H1 (cell line): ENCODE measurements around the gene OLA1. TPM values are rescaled to one million over a fixed set of nuclear protein-coding genes. Genes with fewer than 3 reads are reported as not detected.
A peak's percentile ranks its signal among the peaks of the same experiment; 100 is the strongest.

Source experiments
- CTCF ChIA-PET: fragments of 300-600 bp; sonication (Branson Sonifier 250); formaldehyde crosslinking; loops from one replicate; lab custom pipeline; 2021; ENCODE audit not compliant: partially characterized antibody; lab: Charles Lee
- POLR2A ChIA-PET: fragments of 300-600 bp; sonication (Branson Sonifier 250); formaldehyde crosslinking; loops from one replicate; lab custom pipeline; 2021; ENCODE audit warnings: inconsistent platforms; ENCODE audit not compliant: partially characterized antibody; lab: Charles Lee
- DNase-seq, 2 experiments: peaks; one replicate each; pipeline versions ENCODE4 v3.0.0 to v3.0.0-alpha.2; 2010 to 2022; ENCODE audit warnings: low spot score in 2 of 2, low read depth in 1 of 2, mixed read lengths in 1 of 2
- FAIRE-seq: peaks from 2 replicates; lab custom pipeline; 2011; peaks lifted over from hg19 to GRCh38; lab: Jason Lieb, UNC
- H2AFZ ChIP-seq: 2 replicates; pipeline ENCODE4 v1.8.1; 2012; ENCODE audit warnings: low read length, inconsistent platforms
- H2AK5ac ChIP-seq: 2 replicates; pipeline ENCODE4 v1.6.1; 2013; ENCODE audit warnings: low read depth, low read length
- H2BK120ac ChIP-seq: replicated peaks from 2 replicates; pipeline ENCODE3; 2013; ENCODE audit warnings: low read depth, low read length, inconsistent platforms
- H2BK12ac ChIP-seq: 2 replicates; pipeline ENCODE4 v1.6.1; 2013; ENCODE audit warnings: low read depth, low read length
- H2BK15ac ChIP-seq: 2 replicates; pipeline ENCODE4 v1.6.1; 2013; ENCODE audit warnings: low read length
- H2BK20ac ChIP-seq: 2 replicates; pipeline ENCODE4 v1.6.1; 2013; ENCODE audit warnings: low read length
- H2BK5ac ChIP-seq: 2 replicates; pipeline ENCODE4 v1.6.1; 2013; ENCODE audit warnings: low read depth, low read length
- H3K14ac ChIP-seq: 2 replicates; pipeline ENCODE4 v1.6.1; 2013; ENCODE audit warnings: inconsistent platforms; ENCODE audit not compliant: insufficient read length
- H3K18ac ChIP-seq: 2 replicates; pipeline ENCODE4 v1.6.1; 2013; ENCODE audit warnings: low read length; ENCODE audit errors: extremely low read depth
- H3K23ac ChIP-seq: 2 replicates; pipeline ENCODE4 v1.6.1; 2013; ENCODE audit warnings: inconsistent platforms; ENCODE audit not compliant: insufficient read length
- H3K23me2 ChIP-seq: 2 replicates; pipeline ENCODE4 v1.6.1; 2013; ENCODE audit warnings: low read depth, low read length
- H3K27ac ChIP-seq: 2 replicates; pipeline ENCODE4 v1.6.1; 2011; ENCODE audit warnings: low read depth, low read length, inconsistent platforms
- H3K27me3 ChIP-seq, 4 experiments: replicated peaks in 1 of 4; 1 replicate in 1 of 4; 2 replicates in 3 of 4; pipeline versions ENCODE4 v1.6.1 to v1.8.1; 2011 to 2013; ENCODE audit warnings: low read length in 3 of 4, mild to moderate bottlenecking in 3 of 4, inconsistent platforms in 2 of 4, mixed read lengths in 2 of 4, moderate library complexity in 1 of 4; ENCODE audit not compliant: control insufficient read depth in 3 of 4, insufficient read depth in 3 of 4; ENCODE audit errors: extremely low read depth in 1 of 4
- H3K36me3 ChIP-seq, 4 experiments: 2 replicates each; pipeline versions ENCODE4 v1.6.1 to v1.8.1; 2011 to 2013; ENCODE audit warnings: mild to moderate bottlenecking in 4 of 4, low read length in 3 of 4, moderate library complexity in 2 of 4, control low read depth in 1 of 4, inconsistent platforms in 1 of 4; ENCODE audit not compliant: insufficient read depth in 4 of 4, control insufficient read depth in 2 of 4
- H3K4ac ChIP-seq: replicated peaks from 2 replicates; pipeline ENCODE3; 2013; ENCODE audit warnings: low read length, low read depth, mixed read lengths, inconsistent platforms; ENCODE audit not compliant: insufficient read length
- H3K4me1 ChIP-seq, 4 experiments: replicated peaks in 1 of 4; 1 replicate in 1 of 4; 2 replicates in 3 of 4; pipeline versions ENCODE4 v1.6.1 to v1.8.1; 2011 to 2013; ENCODE audit warnings: low read length in 3 of 4, inconsistent platforms in 2 of 4, mixed read lengths in 1 of 4; ENCODE audit not compliant: insufficient read depth in 4 of 4, control insufficient read depth in 3 of 4
- H3K4me2 ChIP-seq, 2 experiments: 2 replicates each; pipeline versions ENCODE4 v1.6.1 to v1.8.1; 2011 to 2013; ENCODE audit warnings: low read depth in 2 of 2, low read length in 2 of 2, control low read depth in 1 of 2, inconsistent platforms in 1 of 2, mild to moderate bottlenecking in 1 of 2; ENCODE audit not compliant: insufficient read depth in 1 of 2
- H3K4me3 ChIP-seq, 4 experiments: fragments of 200-600, 300-600 bp in 1 of 4; sonication (generic), shearing (Covaris generic), sonication (Bioruptor Twin) in 1 of 4; 2 replicates each; pipeline versions ENCODE4 v1.5.1 to v1.8.1; 2011 to 2016; ENCODE audit warnings: low read length in 4 of 4, low read depth in 3 of 4, control low read depth in 2 of 4, inconsistent platforms in 2 of 4, mild to moderate bottlenecking in 2 of 4, mixed read lengths in 1 of 4, moderate library complexity in 1 of 4; ENCODE audit not compliant: insufficient read depth in 2 of 4; ENCODE audit errors: extremely low read depth in 1 of 4
- H3K56ac ChIP-seq: replicated peaks from 2 replicates; pipeline ENCODE3; 2013; ENCODE audit warnings: low read depth, mild to moderate bottlenecking, mixed read lengths, low read length, inconsistent platforms; ENCODE audit not compliant: insufficient read length
- H3K79me1 ChIP-seq: 2 replicates; pipeline ENCODE4 v1.6.1; 2013; ENCODE audit warnings: low read depth, low read length, control low read depth
- H3K79me2 ChIP-seq, 2 experiments: 2 replicates each; pipeline versions ENCODE4 v1.6.1 to v1.8.1; 2012 to 2013; ENCODE audit warnings: low read length in 2 of 2, mild to moderate bottlenecking in 2 of 2, inconsistent platforms in 1 of 2; ENCODE audit not compliant: insufficient read depth in 2 of 2, control insufficient read depth in 1 of 2
- H3K9ac ChIP-seq, 4 experiments: replicated peaks in 1 of 4; 1 replicate in 1 of 4; 2 replicates in 3 of 4; pipeline versions ENCODE4 v1.6.1 to v1.8.1; 2011 to 2013; ENCODE audit warnings: low read depth in 3 of 4, low read length in 3 of 4, control low read depth in 2 of 4, mild to moderate bottlenecking in 2 of 4, moderate library complexity in 2 of 4, inconsistent platforms in 1 of 4; ENCODE audit errors: extremely low read depth in 1 of 4
- H3K9me3 ChIP-seq, 2 experiments: 2 replicates each; pipeline versions ENCODE4 v1.6.1 to v1.8.1; 2012 to 2013; ENCODE audit warnings: mild to moderate bottlenecking in 2 of 2, moderate library complexity in 2 of 2, control low read depth in 1 of 2, inconsistent platforms in 1 of 2, low read depth in 1 of 2, low read length in 1 of 2, mixed read lengths in 1 of 2; ENCODE audit not compliant: insufficient read depth in 2 of 2
- H4K20me1 ChIP-seq, 2 experiments: replicated peaks in 1 of 2; 2 replicates each; pipeline versions ENCODE3 to v1.8.1; 2011 to 2013; ENCODE audit warnings: inconsistent platforms in 2 of 2, low read length in 2 of 2, mild to moderate bottlenecking in 1 of 2; ENCODE audit not compliant: insufficient read depth in 2 of 2, control insufficient read depth in 1 of 2
- H4K5ac ChIP-seq: 2 replicates; pipeline ENCODE4 v1.6.1; 2013; ENCODE audit warnings: low read length, low read depth, mixed read lengths, inconsistent platforms; ENCODE audit not compliant: insufficient read length
- H4K8ac ChIP-seq: 2 replicates; pipeline ENCODE4 v1.8.0; 2013; ENCODE audit warnings: mild to moderate bottlenecking, moderate library complexity, low read length, inconsistent platforms; ENCODE audit not compliant: insufficient read depth; ENCODE audit errors: extremely low read depth
- H4K91ac ChIP-seq: replicated peaks from 2 replicates; pipeline ENCODE3; 2013; ENCODE audit warnings: low read length, mixed read lengths, inconsistent platforms; ENCODE audit not compliant: insufficient read length
- CTBP2 ChIP-seq: IDR thresholded peaks from 2 replicates; pipeline ENCODE4 v1.7.0; 2011; ENCODE audit warnings: borderline replicate concordance, mild to moderate bottlenecking, moderate library complexity, mixed read lengths, low read length; ENCODE audit not compliant: insufficient read depth, insufficient read length
- CTCF ChIP-seq, 3 experiments: IDR thresholded peaks; 1 replicate in 2 of 3; 2 replicates in 1 of 3; pipeline versions ENCODE4 v1.5.1 to v1.6.1; 2011; ENCODE audit warnings: low read length in 3 of 3, mild to moderate bottlenecking in 3 of 3, inconsistent platforms in 2 of 3, low read depth in 1 of 3, moderate library complexity in 1 of 3; ENCODE audit not compliant: insufficient read depth in 1 of 3; ENCODE audit errors: control extremely low read depth in 1 of 3
- EGR1 ChIP-seq: IDR thresholded peaks from 2 replicates; pipeline ENCODE4 v1.6.1; 2011; ENCODE audit warnings: low read depth, low read length, borderline replicate concordance
- HDAC2 ChIP-seq, 2 experiments: fragments of 300-600 bp in 1 of 2; sonication (generic) in 1 of 2; IDR thresholded peaks; 2 replicates each; pipeline ENCODE4 v1.6.1; 2011 to 2012; ENCODE audit warnings: low read depth in 2 of 2, low read length in 2 of 2, mild to moderate bottlenecking in 2 of 2, moderate library complexity in 2 of 2, borderline replicate concordance in 1 of 2, inconsistent platforms in 1 of 2
- POLR2A ChIP-seq, 2 experiments: IDR thresholded peaks; 1 replicate in 1 of 2; 2 replicates in 1 of 2; pipeline ENCODE4 v1.6.1; 2011; ENCODE audit warnings: low read depth in 2 of 2, low read length in 2 of 2, mild to moderate bottlenecking in 2 of 2; ENCODE audit errors: control extremely low read depth in 1 of 2
- POLR2AphosphoS5 ChIP-seq: IDR thresholded peaks from 2 replicates; pipeline ENCODE4 v1.6.1; 2011; ENCODE audit warnings: low read depth, low read length
- RXRA ChIP-seq: IDR thresholded peaks from 2 replicates; pipeline ENCODE4 v1.6.1; 2011; ENCODE audit warnings: low read depth, mild to moderate bottlenecking, low read length, moderate library complexity; ENCODE audit not compliant: insufficient read depth
- SP2 ChIP-seq: IDR thresholded peaks from 2 replicates; pipeline ENCODE4 v1.6.1; 2012; ENCODE audit warnings: mild to moderate bottlenecking, low read length, inconsistent platforms
- TEAD4 ChIP-seq: IDR thresholded peaks from 2 replicates; pipeline ENCODE4 v1.6.1; 2012; ENCODE audit warnings: low read depth, low read length, inconsistent platforms, mixed read lengths
- WGBS, 2 experiments: shearing (Covaris generic) in 1 of 2; methylation state at CpG; one replicate each; pipeline versions ENCODE4 v1.1.6 to v1.1.7; 2013 to 2015; ENCODE audit warnings: low lambda C conversion rate in 2 of 2, mixed read lengths in 2 of 2, inconsistent platforms in 1 of 2, low coverage in 1 of 2, missing lambda C conversion rate in 1 of 2; ENCODE audit not compliant: insufficient replicate concordance in 2 of 2, insufficient coverage in 1 of 2, insufficient read length in 1 of 2; ENCODE audit errors: extremely low coverage in 1 of 2, missing lambda C conversion rate in 1 of 2; 5-methylcytosine and 5-hydroxymethylcytosine counted together
- polyA plus RNA-seq, 7 experiments: library from polyadenylated mRNA; depleted of rRNA in 3 of 7; stranded (reverse) in 5 of 7; unstranded in 2 of 7; fragments of >200 nt in 5 of 7; fragments of 200-250 nt in 2 of 7; gene quantifications; 1 replicate in 5 of 7; 2 replicates in 1 of 7; 4 replicates in 1 of 7; pipeline versions ENCODE4 v1.2.1 to v1.2.3, GENCODE V29; 2011 to 2013; ENCODE audit warnings: missing spikeins in 2 of 7, mixed read lengths in 2 of 7
- total RNA-seq: library from RNA; stranded (reverse); fragmentation: NEBNext Ultra II Directional; extraction: Animal tissue kit (Norgen Biotek cat#: 25700); gene quantifications from 2 replicates; pipeline ENCODE4 v1.2.1, GENCODE V29; 2021
- TF ChIP-seq, protein P1 (sequence below): IDR thresholded peaks from 2 replicates; pipeline ENCODE4 v1.6.1; 2011; ENCODE audit warnings: low read depth, mild to moderate bottlenecking, low read length; ENCODE audit not compliant: insufficient read depth

OLA1 gene
- total and polyA plus RNA-seq, 2 of the 8 experiments (the other 6 are each of a cell fraction or from before 2014, with no cell fraction given): 39.3 to 158 TPM

DNA sequence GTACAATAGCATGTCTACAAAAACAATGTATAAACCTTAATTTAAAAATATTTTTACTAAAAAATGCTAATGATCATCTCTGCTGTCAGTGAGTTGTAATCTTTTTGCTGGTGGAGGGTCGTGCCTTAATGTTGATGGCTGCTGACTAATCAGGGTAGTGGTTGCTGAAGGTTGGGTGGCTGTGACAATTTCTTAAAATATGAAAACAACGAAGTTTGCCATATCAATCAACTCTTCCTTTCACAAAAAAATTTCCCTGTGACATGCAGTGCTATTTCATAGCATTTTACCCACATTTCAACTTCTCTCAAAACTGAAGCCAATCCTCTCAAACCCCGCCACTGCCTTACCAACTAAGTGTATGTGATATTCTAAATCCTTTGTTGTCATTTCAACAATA is 112.4 kb downstream of the OLA1 start:
- H3K23ac ChIP-seq: no peak overlapping the region
- no peak overlapping the region for H2BK20ac ChIP-seq
- H2BK5ac ChIP-seq: no peak overlapping the region
- no peak overlapping the region for H4K5ac ChIP-seq
- H3K4me3 ChIP-seq: no peak overlapping the region
- ChIA-PET CTCF (interaction anchor here (0.7 kb wide), 1 partner anchor 31 kb away, joined by 3 read pairs; no protein-coding TSS in a partner anchor), POLR2A (no interaction called here)
- H3K14ac ChIP-seq: no peak overlapping the region
- H3K9ac ChIP-seq: no peak overlapping the region
- peaks cover 0 to 8% (median 3%) of the 10 kb centered on the region in 4 experiments; a peak in 3 of 8 replicates for H3K36me3 ChIP-seq
- no peak overlapping the region for H2AFZ ChIP-seq
- H2BK120ac ChIP-seq: no peak overlapping the region
- no peaks in the 10 kb centered on the region for H4K20me1 ChIP-seq
- no peak overlapping the region for H3K56ac ChIP-seq
- no peak overlapping the region for H2AK5ac ChIP-seq
- no peak overlapping the region for H3K27ac ChIP-seq
- FAIRE-seq (peak; percentile 36), DNase-seq (no peak)
- H3K4ac ChIP-seq: no peak overlapping the region
- H3K79me1 ChIP-seq: no peaks in the 10 kb centered on the region; the same call in 1 of the 2 replicates
- H4K91ac ChIP-seq: no peak overlapping the region
- H3K4me1 ChIP-seq: peaks cover 0 to 7% (median 2%) of the 10 kb centered on the region in 4 experiments; a peak in 2 of 7 replicates
- H3K23me2 ChIP-seq: no peaks in the 10 kb centered on the region
- no peak overlapping the region for H2BK15ac ChIP-seq
- H3K9me3 ChIP-seq: peaks cover 5 to 6% of the 10 kb centered on the region in 2 experiments; a peak in 2 of 4 replicates
- H3K18ac ChIP-seq: no peak overlapping the region
- no peak overlapping the region for H3K4me2 ChIP-seq
- no peak overlapping the region for H2BK12ac ChIP-seq
- no peak overlapping the region for H4K8ac ChIP-seq
- H3K27me3 ChIP-seq: no peaks in the 10 kb centered on the region
- 91% methylated on average over 3 of the region's 3 CpGs; no CpG with 5 or more reads in 1 of the 2 experiments for WGBS, 2 experiments
- H3K79me2 ChIP-seq: no peaks in the 10 kb centered on the region
- no peak for TF ChIP-seq POLR2A (IDR thresholded peaks at IDR 0.05; ENCODE audit: control extremely low read depth in 1 of 2, low read depth in 2 of 2, low read length in 2 of 2)
- TF ChIP-seq EGR1: no peak
- TF ChIP-seq TEAD4: no peak
- no peak for TF ChIP-seq CTBP2
- no peak for TF ChIP-seq RXRA
- TF ChIP-seq, protein P1, sequence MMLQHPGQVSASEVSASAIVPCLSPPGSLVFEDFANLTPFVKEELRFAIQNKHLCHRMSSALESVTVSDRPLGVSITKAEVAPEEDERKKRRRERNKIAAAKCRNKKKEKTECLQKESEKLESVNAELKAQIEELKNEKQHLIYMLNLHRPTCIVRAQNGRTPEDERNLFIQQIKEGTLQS: no peak
- no peak for TF ChIP-seq SP2
- TF ChIP-seq HDAC2 (IDR thresholded peaks at IDR 0.05; ENCODE audit: borderline replicate concordance in 1 of 2, low read depth in 2 of 2, low read length in 2 of 2): no peak
- no peak for TF ChIP-seq CTCF (IDR thresholded peaks at IDR 0.05; ENCODE audit: control extremely low read depth in 1 of 3, insufficient read depth in 1 of 3, low read depth in 1 of 3, low read length in 3 of 3)
- TF ChIP-seq POLR2AphosphoS5: no peak
